SK-N-SH (cell line): ENCODE measurements around the gene CDH13.

Experiments
- EP300 ChIP-seq, 2 experiments: IDR thresholded peaks; 2 replicates each; pipeline versions ENCODE4 v1.4.0 to v1.6.1; 2012; ENCODE audit warnings: borderline replicate concordance in 1 of 2, low read depth in 1 of 2, low read length in 1 of 2
- EZH2phosphoT487 ChIP-seq: fragments of 200-600 bp; sonication (generic); IDR thresholded peaks from 2 replicates; pipeline ENCODE4 v1.6.1; 2017; ENCODE audit warnings: low read depth, mixed run types, mild to moderate bottlenecking, antibody characterized with exemption, moderate library complexity, borderline replicate concordance
- FOXM1 ChIP-seq: IDR thresholded peaks from 2 replicates; pipeline ENCODE4 v1.4.0; 2012; ENCODE audit warnings: low read depth, mild to moderate bottlenecking
- RCOR1 ChIP-seq: fragments of 150-350 bp; IDR thresholded peaks from 2 replicates; pipeline ENCODE4 v1.6.1; 2017; ENCODE audit warnings: antibody characterized with exemption, low read length
- RFX5 ChIP-seq: IDR thresholded peaks from 2 replicates; pipeline ENCODE4 v1.6.1; 2012; ENCODE audit warnings: mild to moderate bottlenecking, improper control_type of control experiment, low read length
- SMC3 ChIP-seq: IDR thresholded peaks from 2 replicates; pipeline ENCODE4 v1.6.1; 2012; ENCODE audit warnings: low read depth, low read length, improper control_type of control experiment
- TAF1 ChIP-seq: IDR thresholded peaks from 2 replicates; pipeline ENCODE4 v1.6.1; 2012; ENCODE audit warnings: low read depth, mild to moderate bottlenecking, low read length, moderate library complexity, borderline replicate concordance
- TEAD4 ChIP-seq: IDR thresholded peaks from 2 replicates; pipeline ENCODE4 v1.4.0; 2012; ENCODE audit warnings: mild to moderate bottlenecking, borderline replicate concordance; ENCODE audit not compliant: insufficient read depth
- TF ChIP-seq, protein P1 (sequence below): IDR thresholded peaks from 2 replicates; pipeline ENCODE4 v1.4.0; 2012; ENCODE audit warnings: low read depth
- TF ChIP-seq, protein P2 (sequence below): fragments of 200-600 bp; sonication (generic); IDR thresholded peaks from 2 replicates; pipeline ENCODE4 v1.6.1; 2017; ENCODE audit warnings: antibody characterized with exemption, mild to moderate bottlenecking, moderate library complexity
- TF ChIP-seq, protein P3 (sequence below): IDR thresholded peaks from 2 replicates; pipeline ENCODE4 v1.4.0; 2012; ENCODE audit warnings: low read depth, borderline replicate concordance
- TF ChIP-seq, protein P4 (sequence below): IDR thresholded peaks from 2 replicates; pipeline ENCODE4 v1.6.1; 2012; ENCODE audit warnings: mild to moderate bottlenecking, low read depth, low read length, moderate library complexity
- TF ChIP-seq, protein P5 (sequence below): IDR thresholded peaks from 2 replicates; pipeline ENCODE4; 2012
- TF ChIP-seq, protein P6 (sequence below): fragments of 150-350 bp; IDR thresholded peaks from 2 replicates; pipeline ENCODE4 v1.6.1; 2017; ENCODE audit warnings: antibody characterized with exemption, low read length, low read depth, borderline replicate concordance

DNA sequence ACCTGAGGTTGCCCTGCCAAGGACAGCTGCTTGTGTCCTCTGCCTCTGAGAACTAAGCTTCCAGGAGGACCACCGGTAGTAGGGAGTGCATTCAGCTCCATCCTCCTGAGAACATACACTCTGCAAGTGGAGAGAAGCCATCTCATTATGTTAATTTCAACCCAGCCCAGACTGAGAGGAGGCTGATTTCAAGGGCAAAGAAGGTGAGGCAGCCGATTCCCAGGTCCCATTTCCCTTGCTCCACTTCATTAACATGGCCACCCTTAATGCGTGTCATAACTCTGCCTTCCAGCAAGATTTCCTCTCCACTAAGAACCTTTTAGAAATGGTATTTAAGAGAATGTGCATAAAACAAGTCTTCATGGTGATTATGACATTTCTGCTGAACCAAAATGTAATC lies 72.5 kb downstream of the CDH13 start:
- no peak for TF ChIP-seq TEAD4
- TF ChIP-seq EP300 (IDR thresholded peaks at IDR 0.05; ENCODE audit: borderline replicate concordance in 1 of 2, low read depth in 1 of 2, low read length in 1 of 2): no peak
- TF ChIP-seq, protein P1, sequence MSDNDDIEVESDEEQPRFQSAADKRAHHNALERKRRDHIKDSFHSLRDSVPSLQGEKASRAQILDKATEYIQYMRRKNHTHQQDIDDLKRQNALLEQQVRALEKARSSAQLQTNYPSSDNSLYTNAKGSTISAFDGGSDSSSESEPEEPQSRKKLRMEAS: no peak
- TF ChIP-seq, protein P2, sequence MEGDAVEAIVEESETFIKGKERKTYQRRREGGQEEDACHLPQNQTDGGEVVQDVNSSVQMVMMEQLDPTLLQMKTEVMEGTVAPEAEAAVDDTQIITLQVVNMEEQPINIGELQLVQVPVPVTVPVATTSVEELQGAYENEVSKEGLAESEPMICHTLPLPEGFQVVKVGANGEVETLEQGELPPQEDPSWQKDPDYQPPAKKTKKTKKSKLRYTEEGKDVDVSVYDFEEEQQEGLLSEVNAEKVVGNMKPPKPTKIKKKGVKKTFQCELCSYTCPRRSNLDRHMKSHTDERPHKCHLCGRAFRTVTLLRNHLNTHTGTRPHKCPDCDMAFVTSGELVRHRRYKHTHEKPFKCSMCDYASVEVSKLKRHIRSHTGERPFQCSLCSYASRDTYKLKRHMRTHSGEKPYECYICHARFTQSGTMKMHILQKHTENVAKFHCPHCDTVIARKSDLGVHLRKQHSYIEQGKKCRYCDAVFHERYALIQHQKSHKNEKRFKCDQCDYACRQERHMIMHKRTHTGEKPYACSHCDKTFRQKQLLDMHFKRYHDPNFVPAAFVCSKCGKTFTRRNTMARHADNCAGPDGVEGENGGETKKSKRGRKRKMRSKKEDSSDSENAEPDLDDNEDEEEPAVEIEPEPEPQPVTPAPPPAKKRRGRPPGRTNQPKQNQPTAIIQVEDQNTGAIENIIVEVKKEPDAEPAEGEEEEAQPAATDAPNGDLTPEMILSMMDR: no peak
- TF ChIP-seq, protein P3, sequence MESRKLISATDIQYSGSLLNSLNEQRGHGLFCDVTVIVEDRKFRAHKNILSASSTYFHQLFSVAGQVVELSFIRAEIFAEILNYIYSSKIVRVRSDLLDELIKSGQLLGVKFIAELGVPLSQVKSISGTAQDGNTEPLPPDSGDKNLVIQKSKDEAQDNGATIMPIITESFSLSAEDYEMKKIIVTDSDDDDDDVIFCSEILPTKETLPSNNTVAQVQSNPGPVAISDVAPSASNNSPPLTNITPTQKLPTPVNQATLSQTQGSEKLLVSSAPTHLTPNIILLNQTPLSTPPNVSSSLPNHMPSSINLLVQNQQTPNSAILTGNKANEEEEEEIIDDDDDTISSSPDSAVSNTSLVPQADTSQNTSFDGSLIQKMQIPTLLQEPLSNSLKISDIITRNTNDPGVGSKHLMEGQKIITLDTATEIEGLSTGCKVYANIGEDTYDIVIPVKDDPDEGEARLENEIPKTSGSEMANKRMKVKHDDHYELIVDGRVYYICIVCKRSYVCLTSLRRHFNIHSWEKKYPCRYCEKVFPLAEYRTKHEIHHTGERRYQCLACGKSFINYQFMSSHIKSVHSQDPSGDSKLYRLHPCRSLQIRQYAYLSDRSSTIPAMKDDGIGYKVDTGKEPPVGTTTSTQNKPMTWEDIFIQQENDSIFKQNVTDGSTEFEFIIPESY: no peak
- TF ChIP-seq EZH2phosphoT487: no peak
- no peak for TF ChIP-seq TAF1
- no peak for TF ChIP-seq SMC3
- TF ChIP-seq, protein P4, sequence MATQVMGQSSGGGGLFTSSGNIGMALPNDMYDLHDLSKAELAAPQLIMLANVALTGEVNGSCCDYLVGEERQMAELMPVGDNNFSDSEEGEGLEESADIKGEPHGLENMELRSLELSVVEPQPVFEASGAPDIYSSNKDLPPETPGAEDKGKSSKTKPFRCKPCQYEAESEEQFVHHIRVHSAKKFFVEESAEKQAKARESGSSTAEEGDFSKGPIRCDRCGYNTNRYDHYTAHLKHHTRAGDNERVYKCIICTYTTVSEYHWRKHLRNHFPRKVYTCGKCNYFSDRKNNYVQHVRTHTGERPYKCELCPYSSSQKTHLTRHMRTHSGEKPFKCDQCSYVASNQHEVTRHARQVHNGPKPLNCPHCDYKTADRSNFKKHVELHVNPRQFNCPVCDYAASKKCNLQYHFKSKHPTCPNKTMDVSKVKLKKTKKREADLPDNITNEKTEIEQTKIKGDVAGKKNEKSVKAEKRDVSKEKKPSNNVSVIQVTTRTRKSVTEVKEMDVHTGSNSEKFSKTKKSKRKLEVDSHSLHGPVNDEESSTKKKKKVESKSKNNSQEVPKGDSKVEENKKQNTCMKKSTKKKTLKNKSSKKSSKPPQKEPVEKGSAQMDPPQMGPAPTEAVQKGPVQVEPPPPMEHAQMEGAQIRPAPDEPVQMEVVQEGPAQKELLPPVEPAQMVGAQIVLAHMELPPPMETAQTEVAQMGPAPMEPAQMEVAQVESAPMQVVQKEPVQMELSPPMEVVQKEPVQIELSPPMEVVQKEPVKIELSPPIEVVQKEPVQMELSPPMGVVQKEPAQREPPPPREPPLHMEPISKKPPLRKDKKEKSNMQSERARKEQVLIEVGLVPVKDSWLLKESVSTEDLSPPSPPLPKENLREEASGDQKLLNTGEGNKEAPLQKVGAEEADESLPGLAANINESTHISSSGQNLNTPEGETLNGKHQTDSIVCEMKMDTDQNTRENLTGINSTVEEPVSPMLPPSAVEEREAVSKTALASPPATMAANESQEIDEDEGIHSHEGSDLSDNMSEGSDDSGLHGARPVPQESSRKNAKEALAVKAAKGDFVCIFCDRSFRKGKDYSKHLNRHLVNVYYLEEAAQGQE: no peak
- no peak for TF ChIP-seq RFX5
- TF ChIP-seq FOXM1: no peak
- TF ChIP-seq, protein P5, sequence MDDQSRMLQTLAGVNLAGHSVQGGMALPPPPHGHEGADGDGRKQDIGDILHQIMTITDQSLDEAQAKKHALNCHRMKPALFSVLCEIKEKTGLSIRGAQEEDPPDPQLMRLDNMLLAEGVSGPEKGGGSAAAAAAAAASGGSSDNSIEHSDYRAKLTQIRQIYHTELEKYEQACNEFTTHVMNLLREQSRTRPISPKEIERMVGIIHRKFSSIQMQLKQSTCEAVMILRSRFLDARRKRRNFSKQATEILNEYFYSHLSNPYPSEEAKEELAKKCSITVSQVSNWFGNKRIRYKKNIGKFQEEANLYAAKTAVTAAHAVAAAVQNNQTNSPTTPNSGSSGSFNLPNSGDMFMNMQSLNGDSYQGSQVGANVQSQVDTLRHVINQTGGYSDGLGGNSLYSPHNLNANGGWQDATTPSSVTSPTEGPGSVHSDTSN: no peak
- TF ChIP-seq RCOR1: no peak
- TF ChIP-seq, protein P6, sequence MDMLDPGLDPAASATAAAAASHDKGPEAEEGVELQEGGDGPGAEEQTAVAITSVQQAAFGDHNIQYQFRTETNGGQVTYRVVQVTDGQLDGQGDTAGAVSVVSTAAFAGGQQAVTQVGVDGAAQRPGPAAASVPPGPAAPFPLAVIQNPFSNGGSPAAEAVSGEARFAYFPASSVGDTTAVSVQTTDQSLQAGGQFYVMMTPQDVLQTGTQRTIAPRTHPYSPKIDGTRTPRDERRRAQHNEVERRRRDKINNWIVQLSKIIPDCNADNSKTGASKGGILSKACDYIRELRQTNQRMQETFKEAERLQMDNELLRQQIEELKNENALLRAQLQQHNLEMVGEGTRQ: no peak
